Upper lobe of left lung (tissue), 6 donors: ENCODE data around the gene ABHD17C. TPM values are rescaled to one million over a fixed set of nuclear protein-coding genes. Genes with fewer than 3 reads are reported as not detected.

Source experiments
- ATAC-seq, 2 donors: fragments of 200-7000 bp; cut with Tn5 transposase; one replicate each; pipeline ENCODE4 v1.9.1; 2022; ENCODE audit warnings: mild to moderate bottlenecking in 2 of 2, moderate library complexity in 2 of 2; ENCODE audit not compliant: low FRiP score in 2 of 2
- DNase-seq, 2 donors: peaks; one replicate each; pipeline ENCODE4 v3.0.0-alpha.2; 2019 to 2020
- H3K27ac ChIP-seq, 4 donors: fragments of 200-600 bp; sonication (generic); one replicate each; pipeline ENCODE4 v1.5.1; 2016 to 2019
- H3K27me3 ChIP-seq, 4 donors: fragments of 200-600 bp; sonication (generic); one replicate each; pipeline ENCODE4 v1.5.1; 2017 to 2019
- H3K36me3 ChIP-seq, 4 donors: fragments of 200-600 bp; sonication (generic); one replicate each; pipeline ENCODE4 v1.5.1; 2016 to 2019
- H3K4me1 ChIP-seq, 4 donors: fragments of 200-600 bp; sonication (generic); one replicate each; pipeline ENCODE4 v1.5.1; 2018 to 2019
- H3K4me3 ChIP-seq, 4 donors: fragments of 200-600 bp; sonication (generic); one replicate each; pipeline ENCODE4 v1.5.1; 2017 to 2019; ENCODE audit warnings: mild to moderate bottlenecking in 2 of 4, moderate library complexity in 1 of 4
- H3K9me3 ChIP-seq, 4 donors: fragments of 200-600 bp; sonication (generic); one replicate each; pipeline ENCODE4 v1.5.1; 2018 to 2019
- EP300 ChIP-seq, 4 donors: sonication (generic); formaldehyde crosslinking; IDR thresholded peaks; one replicate each; pipeline ENCODE4 v1.5.1; 2017; ENCODE audit warnings: antibody characterized with exemption in 4 of 4, control low read depth in 2 of 4
- POLR2A ChIP-seq, 4 donors: fragments of 450-650 bp; IDR thresholded peaks; one replicate each; pipeline ENCODE4 v1.5.1; 2016 to 2017; ENCODE audit warnings: antibody characterized with exemption in 4 of 4, mild to moderate bottlenecking in 2 of 4
- POLR2AphosphoS5 ChIP-seq, 2 donors: sonication (generic); formaldehyde crosslinking; IDR thresholded peaks; one replicate each; pipeline ENCODE4 v1.5.1; 2017; ENCODE audit warnings: antibody characterized with exemption in 2 of 2
- WGBS, 2 donors: methylation state at CpG; one replicate each; pipeline ENCODE4 v1.1.5; 2017 to 2018; 5-methylcytosine and 5-hydroxymethylcytosine counted together
- total RNA-seq, 6 donors: library from RNA; depleted of rRNA in 4 of 6; stranded (reverse); fragments of >200 nt in 4 of 6; gene quantifications; one replicate each; pipeline versions ENCODE4 v1.1.0 to v1.2.1, GENCODE V29; 2016 to 2021
- TF ChIP-seq, protein P1 (sequence below), 6 experiments: fragments of 450-650 bp in 4 of 6; fragments of 200-600 bp in 2 of 6; sonication (generic) in 2 of 6; IDR thresholded peaks; one replicate each; pipeline ENCODE4 v1.5.1; 2016 to 2019; ENCODE audit warnings: antibody characterized with exemption in 6 of 6
- donor health status: DM: no; HTN: no; CAD: no; lungs with moderate emphysema.
- donor health status: DM: no; HTN: yes; CAD: no; lungs with severe emphysema.

Gene ABHD17C
- total RNA-seq, 6 donors from 2014 or later = 15.7 to 34.2 (median 25.5) TPM

- Histone ChIP-seq H3K9me3 (no peaks in the 10 kb centered on the region), H3K4me1 (peaks cover 0 to 9% (median 4%) of the 10 kb centered on the region in 4 donors), H3K27me3 (no peaks in the 10 kb centered on the region), H3K27ac (no peak overlapping the region), H3K36me3 (no peaks in the 10 kb centered on the region), H3K4me3 (no peak overlapping the region)
- DNase-seq (no peak), ATAC-seq (no peak)
- TF ChIP-seq, protein P1, sequence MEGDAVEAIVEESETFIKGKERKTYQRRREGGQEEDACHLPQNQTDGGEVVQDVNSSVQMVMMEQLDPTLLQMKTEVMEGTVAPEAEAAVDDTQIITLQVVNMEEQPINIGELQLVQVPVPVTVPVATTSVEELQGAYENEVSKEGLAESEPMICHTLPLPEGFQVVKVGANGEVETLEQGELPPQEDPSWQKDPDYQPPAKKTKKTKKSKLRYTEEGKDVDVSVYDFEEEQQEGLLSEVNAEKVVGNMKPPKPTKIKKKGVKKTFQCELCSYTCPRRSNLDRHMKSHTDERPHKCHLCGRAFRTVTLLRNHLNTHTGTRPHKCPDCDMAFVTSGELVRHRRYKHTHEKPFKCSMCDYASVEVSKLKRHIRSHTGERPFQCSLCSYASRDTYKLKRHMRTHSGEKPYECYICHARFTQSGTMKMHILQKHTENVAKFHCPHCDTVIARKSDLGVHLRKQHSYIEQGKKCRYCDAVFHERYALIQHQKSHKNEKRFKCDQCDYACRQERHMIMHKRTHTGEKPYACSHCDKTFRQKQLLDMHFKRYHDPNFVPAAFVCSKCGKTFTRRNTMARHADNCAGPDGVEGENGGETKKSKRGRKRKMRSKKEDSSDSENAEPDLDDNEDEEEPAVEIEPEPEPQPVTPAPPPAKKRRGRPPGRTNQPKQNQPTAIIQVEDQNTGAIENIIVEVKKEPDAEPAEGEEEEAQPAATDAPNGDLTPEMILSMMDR (IDR thresholded peaks at IDR 0.05) = no peak
- no peak for TF ChIP-seq POLR2AphosphoS5 (IDR thresholded peaks at IDR 0.05)
- TF ChIP-seq POLR2A (IDR thresholded peaks at IDR 0.05) = no peak
- TF ChIP-seq EP300 (IDR thresholded peaks at IDR 0.05) = no peak
Observed at GRCh38 chr15:80689294-80689693, 5.8 kb upstream of the ABHD17C start.

DNA sequence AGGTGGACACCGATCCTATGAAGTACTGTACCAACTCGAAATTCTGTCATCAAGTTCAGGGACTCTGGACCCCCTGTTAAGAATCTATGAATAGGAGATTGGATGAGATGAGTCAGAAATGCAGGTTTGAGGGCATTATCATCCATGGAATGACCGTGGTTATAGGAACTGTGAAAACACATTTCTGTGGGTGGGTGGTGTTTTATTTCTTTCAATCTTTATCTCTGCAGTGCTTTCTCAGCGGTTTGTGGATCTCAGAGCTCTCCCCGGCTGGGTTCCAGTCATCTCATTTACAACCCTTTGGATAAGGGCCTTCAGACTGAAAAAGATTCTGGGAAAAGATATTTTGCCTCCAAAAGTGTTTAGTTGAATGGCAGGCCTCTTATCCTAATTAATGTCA is 5.4 kb upstream of the ABHD17C start:
- DNase-seq (no peak), ATAC-seq (no peak)
- TF ChIP-seq POLR2A (IDR thresholded peaks at IDR 0.05) (no peak), EP300 (IDR thresholded peaks at IDR 0.05) (no peak), POLR2AphosphoS5 (IDR thresholded peaks at IDR 0.05) (no peak)
- TF ChIP-seq, protein P1 (IDR thresholded peaks at IDR 0.05) = no peak
- Histone ChIP-seq H3K4me3 (no peak overlapping the region), H3K27me3 (no peaks in the 10 kb centered on the region), H3K27ac (no peak overlapping the region), H3K36me3 (no peaks in the 10 kb centered on the region), H3K4me1 (peaks cover 0 to 10% (median 5%) of the 10 kb centered on the region in 4 donors), H3K9me3 (no peaks in the 10 kb centered on the region)
- 80 to 89% methylated on average over 5 of the region's 5 CpGs for WGBS, 2 donors

GRCh38 chr15:80691575-80691974 is 3.5 kb upstream of the ABHD17C start:
- 90% methylated on average over 3 of the region's 3 CpGs; no CpG with 5 or more reads in 1 of the 2 donors for WGBS, 2 donors
- ATAC-seq (no peak), DNase-seq (peak in 1 of 2 donors; percentile 1)
- H3K4me1 ChIP-seq = peaks cover 0 to 19% (median 5%) of the 10 kb centered on the region in 4 donors
- no peaks in the 10 kb centered on the region for H3K36me3 ChIP-seq
- peak overlapping the region in 1 of 4 donors; percentile 35 for H3K27ac ChIP-seq
- H3K9me3 ChIP-seq = no peaks in the 10 kb centered on the region
- no peak overlapping the region for H3K4me3 ChIP-seq
- no peaks in the 10 kb centered on the region for H3K27me3 ChIP-seq
- TF ChIP-seq EP300 (IDR thresholded peaks at IDR 0.05) (no peak), POLR2AphosphoS5 (IDR thresholded peaks at IDR 0.05) (no peak), POLR2A (IDR thresholded peaks at IDR 0.05) (no peak)
- TF ChIP-seq, protein P1 (IDR thresholded peaks at IDR 0.05) = no peak

- 35 to 36% methylated on average over 15 of the region's 15 CpGs for WGBS, 2 donors
- no peak for ATAC-seq
Observed at GRCh38 chr15:80693682-80694610, 1.2 kb upstream of the ABHD17C start.

More at GRCh38 chr15:80693682-80694610, 1.2 kb upstream of the ABHD17C start:
- H3K4me3 ChIP-seq = peak overlapping the region; percentile 71 to 91 (median 82)
- H3K36me3 ChIP-seq = no peaks in the 10 kb centered on the region
- peak overlapping the region; percentile 89 to 94 (median 92) for H3K27ac ChIP-seq
- no peaks in the 10 kb centered on the region for H3K9me3 ChIP-seq
- peaks cover 0 to 40% (median 11%) of the 10 kb centered on the region in 4 donors for H3K4me1 ChIP-seq
- H3K27me3 ChIP-seq = no peaks in the 10 kb centered on the region
- TF ChIP-seq POLR2AphosphoS5 (IDR thresholded peaks at IDR 0.05) (peak in 1 of 2 donors; percentile 48), EP300 (IDR thresholded peaks at IDR 0.05) (no peak)
- TF ChIP-seq, protein P1 (IDR thresholded peaks at IDR 0.05) = no peak
- no peak for DNase-seq
